GM12892 (cell line): ENCODE results near the gene ZC3H12C.

Experiments used
- POLR2A ChIP-seq: IDR thresholded peaks from 2 replicates; pipeline ENCODE4 v1.6.1; 2011; ENCODE audit warnings: low read depth, low read length, control low read depth
- POLR2AphosphoS5 ChIP-seq: IDR thresholded peaks from 2 replicates; pipeline ENCODE4 v1.6.1; 2011; ENCODE audit warnings: low read depth, low read length, control low read depth

DNA sequence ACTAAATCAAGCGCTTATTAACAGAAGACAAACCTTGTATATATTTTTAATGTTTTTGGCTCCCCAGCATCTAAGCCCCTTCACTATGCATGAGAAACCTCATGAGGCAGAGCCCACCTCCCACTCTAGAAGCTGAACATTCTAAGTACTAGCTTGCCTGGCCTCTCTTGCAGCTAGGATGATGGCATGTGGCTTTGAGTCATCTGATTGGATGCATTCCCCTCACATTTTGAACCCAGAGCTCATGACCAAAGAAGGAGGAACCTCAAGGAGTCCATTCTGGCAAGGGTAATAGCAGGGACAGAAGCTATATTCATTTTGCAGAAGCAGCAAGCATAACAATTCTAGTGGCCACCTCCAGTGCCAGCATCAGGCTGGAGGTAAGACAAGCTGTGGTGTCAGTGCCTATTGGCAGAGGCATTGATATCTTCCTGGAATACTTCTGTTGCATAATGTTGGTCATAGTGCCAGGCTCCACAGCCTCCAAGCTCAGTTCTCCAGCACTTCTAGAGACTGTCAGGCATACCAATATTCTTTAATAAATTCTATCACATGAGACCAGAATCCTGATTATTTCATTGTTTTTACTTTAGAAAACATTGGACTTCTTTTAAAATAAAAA, 14.2 kb upstream of the ZC3H12C start:
- TF ChIP-seq POLR2AphosphoS5 = no peak
- no peak for TF ChIP-seq POLR2A
